HG03060 (cell line): ENCODE measurements around the gene NCKAP5.

ENCODE experiments used
- ATAC-seq: cut with Tn5 transposase; IDR thresholded peaks from one replicate; pipeline ENCODE4 v1.9.1; 2021; ENCODE audit warnings: low read depth, moderate number of reproducible peaks; ENCODE audit not compliant: unreplicated experiment

The NCKAP5 gene

GRCh38 chr2:132638313-132639040 lies 929.8 kb downstream of the NCKAP5 start:
- ATAC-seq = no peak

- ATAC-seq = no peak
These were observed 931.9 kb downstream of the NCKAP5 start for GRCh38 chr2:132636346-132636745.

- ATAC-seq = no peak
These were observed 934.6 kb downstream of the NCKAP5 start for GRCh38 chr2:132633635-132634034.

GRCh38 chr2:132632000-132632649 lies 936.1 kb downstream of the NCKAP5 start:
- ATAC-seq = no peak

GRCh38 chr2:132627536-132627935 lies 940.7 kb downstream of the NCKAP5 start:
- no peak for ATAC-seq

- ATAC-seq = no peak
These were observed 945.0 kb downstream of the NCKAP5 start for GRCh38 chr2:132623096-132623839.
